Fibroblast of skin of right quadriceps (primary cell): Measurements from ENCODE around the gene PRIMPOL.
"Not testable (repeated sequence)": the region's sequence is repeated elsewhere in the genome, so short reads cannot be mapped to it uniquely, and the experiment has no call there.

ENCODE experiments used
- DNase-seq: peaks from one replicate; pipeline ENCODE4 v3.0.0-alpha.2; 2013

The PRIMPOL gene

DNA sequence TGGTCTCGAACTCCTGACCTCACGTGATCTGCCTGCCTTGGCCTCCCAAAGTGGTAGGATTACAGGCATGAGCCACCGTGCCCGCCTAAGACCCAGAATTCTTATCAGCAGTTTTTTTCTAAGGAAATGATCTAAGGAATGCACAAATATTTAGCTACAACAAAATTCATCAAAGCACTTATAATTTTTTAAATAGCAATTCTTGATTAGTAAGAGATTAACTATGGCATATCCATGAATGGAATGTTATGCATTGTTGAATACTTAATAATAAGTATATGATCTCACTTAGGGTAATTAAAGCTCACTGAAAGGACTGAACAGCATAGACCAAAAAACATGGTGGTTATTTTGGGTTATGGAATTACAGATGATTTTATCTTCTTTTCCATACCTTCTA, 66.0 kb downstream of the PRIMPOL start:
- DNase-seq: no peak

DNA sequence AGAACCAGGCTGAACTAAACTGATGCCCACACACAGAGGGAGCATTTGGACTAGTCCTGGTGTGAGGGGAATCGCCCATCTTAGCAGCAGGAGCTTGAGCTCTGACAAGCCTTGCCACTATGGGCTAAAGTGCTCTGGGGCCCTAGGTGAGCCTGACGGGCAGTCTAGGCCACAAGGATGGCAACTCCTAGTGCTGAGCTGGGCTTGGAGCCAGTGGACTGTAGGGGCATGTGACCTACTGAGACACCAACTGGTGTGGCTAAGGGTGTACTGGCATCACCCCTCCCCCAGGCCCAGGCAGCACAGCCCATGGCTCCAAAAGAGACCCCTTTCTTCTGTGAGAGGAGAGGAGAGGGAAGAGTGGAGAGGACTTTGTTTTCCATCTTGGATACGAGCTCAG, 69.9 kb downstream of the PRIMPOL start:
- no peak for DNase-seq

DNA sequence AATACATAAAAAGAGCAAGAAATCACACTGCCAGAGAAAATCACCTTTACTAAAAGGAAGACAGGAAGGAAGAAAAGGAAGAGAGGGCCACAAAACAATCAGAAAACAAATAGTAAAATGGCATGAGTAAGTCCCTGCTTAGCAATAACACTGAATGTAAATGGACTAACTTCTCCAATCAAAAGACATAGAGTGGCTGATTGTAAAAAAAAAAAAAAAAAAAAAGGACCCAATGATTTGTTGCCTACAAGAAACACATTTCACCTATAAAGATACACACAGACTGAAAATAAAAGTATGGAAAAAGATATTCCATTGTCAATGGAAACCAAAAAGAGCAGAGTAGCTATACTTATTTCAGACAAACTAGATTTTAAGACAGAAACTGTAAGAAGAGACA, 71.7 kb downstream of the PRIMPOL start:
- no peak for DNase-seq

DNA sequence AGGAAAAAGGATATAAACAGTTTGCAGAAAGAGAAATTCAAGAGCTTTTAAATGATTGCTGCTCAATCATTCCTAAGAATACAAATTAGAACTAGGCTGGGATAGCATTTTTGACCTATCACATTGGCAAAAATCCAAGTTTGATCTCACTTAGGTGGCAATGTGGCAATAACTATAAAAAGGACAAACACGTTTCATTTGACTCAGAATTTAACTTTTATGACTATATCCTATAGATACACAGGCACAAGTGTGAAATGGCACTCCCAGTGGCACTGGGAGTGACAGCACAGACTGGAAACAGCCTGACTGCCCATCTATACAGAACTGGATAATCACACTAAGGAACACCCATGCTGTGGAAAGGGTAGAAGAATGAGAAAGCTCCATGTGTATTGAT, 73.3 kb downstream of the PRIMPOL start:
- no peak for DNase-seq

DNA sequence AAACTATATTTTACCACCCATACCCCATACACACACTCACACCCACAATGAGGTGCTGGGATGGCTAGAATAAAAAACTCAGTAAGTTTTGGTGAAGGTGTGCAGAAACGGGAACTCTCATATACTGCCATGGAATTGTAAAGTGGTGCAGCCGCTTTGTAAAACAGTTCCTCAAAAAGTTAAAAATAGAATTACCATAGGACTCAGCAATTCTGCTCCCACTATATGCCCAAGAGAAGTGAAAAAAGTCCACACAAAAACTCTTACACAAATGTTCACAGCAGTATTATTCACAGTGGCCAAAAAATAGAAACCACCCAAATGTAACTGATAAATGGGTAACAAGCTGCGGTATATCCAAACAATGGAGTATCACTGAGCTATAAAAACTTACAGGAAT, 77.9 kb downstream of the PRIMPOL start:
- DNase-seq: no peak

DNA sequence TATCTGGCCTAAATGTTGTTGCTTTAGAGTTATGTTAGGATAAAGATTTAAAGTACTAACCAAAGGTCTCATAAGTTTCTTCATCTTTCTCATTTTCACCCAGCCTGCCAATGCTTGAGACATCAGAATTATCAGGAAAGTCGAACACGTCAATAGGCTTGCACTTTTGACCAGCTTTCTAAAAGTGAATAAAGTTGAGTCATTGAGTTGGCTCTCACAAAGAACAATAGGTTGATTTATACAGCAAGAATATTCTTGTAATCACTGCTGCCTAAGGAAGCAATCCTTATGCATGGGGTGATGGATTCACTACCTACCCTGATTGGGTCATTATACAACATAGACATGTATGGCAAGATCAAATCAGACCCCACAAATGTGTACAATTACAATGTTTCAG, 79.3 kb downstream of the PRIMPOL start:
- no peak for DNase-seq

DNA sequence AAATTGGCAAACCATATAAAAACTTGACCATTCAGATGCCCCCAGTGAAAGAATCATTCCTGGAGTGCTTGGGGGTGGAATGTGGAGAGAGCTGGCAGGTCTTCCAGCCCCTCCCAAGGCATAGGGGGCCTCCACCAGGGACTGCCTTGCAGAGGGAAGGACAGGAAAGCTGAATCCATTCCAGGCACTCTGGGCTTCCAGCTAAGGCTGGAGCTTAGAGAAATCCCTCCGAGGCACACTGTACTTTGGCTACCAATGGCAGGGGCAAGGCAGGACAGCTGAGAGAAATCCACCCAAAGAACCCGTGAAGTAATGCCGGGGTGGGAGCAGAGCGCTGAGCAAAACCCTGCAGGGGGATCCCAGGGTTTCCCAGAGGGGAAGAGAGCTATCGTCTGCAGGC, 80.4 kb downstream of the PRIMPOL start:
- DNase-seq: no peak

DNA sequence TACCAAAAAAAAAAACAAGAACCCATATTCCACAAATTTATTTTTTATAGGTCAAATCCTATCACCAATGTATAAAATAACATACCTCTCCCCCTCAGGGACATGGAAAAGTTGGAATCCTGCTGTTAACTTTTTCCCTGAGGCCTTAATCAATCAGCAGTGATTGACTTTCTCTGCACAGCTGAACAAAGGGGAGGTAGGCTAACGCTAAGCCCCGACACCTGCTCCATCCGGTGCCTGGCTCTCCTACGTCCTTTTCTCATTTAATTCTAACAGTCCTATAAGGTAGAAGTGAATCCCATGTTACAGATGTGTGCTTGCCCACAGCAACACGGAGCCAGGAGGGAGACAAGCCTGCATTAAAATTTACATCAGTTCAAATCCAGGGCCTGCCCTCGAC, 81.5 kb downstream of the PRIMPOL start:
- DNase-seq: no peak

DNA sequence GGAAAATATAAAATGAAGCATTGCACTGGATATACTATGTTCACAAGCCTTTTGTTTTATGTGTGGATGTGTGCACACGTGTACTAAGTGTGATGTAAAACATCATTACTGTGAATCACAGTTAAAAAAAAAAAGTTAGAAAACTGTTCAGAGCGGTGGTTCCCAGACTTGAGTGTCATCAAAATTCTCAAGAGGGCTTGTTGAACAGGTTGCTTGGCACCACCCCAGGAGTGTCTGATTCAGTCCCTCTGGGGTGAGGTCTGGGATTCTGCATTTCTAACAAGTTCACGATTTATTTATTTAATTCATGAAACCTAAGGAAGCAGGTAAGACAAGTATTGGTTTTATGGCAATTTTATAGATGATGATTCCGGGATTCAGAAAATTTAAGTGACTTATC, 82.6 kb downstream of the PRIMPOL start:
- peak; percentile 14 for DNase-seq

DNA sequence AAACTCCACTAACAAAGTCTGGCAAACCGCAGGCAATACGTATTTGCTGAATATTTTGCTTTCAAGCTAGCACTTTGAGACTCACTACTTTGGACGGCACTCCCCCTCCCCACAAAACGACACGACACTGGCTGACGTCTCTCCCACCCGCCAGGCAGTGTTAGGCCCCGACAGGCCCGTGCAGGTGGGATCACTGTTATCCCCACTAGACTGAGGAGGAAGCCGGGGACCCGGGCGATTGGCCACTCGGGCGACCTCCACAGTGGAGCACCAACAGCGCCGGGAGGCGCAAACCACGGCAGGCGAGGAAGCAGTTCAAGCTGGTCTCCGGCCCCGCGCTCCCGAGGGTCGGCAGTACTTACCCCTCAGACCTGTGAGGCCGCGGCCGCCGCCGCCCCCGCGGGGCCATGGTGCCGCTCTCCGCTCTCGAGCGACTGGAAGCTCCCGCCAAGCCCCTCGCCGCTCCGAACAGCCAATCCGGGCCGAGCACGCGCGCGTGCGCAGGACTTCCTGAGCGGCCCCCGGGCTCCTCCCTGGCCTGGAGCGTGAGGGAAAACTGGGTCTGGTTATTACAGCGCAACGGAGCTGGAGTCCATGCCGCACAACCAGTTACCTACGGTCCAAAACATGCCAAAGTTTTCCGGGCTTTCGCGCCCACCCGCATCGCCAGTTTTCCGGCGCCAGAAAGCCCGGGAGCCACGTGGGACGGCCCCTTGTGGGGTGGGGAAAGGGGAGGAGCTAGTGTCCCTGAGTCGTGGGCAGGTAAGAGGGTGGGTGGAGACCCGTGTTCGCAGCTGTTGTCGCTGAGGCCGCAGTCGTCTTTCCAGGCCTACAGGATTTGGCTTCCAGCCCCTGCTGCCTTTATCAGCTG, 84.4 kb downstream of the PRIMPOL start, which contains the start of gene CENPU:
Gene CENPU, minus strand, starts transcription at position 443 of the 871 bp plus-strand sequence. Its CDS starts 34 bp downstream, at position 409.
- peak; percentile 99 for DNase-seq

DNA sequence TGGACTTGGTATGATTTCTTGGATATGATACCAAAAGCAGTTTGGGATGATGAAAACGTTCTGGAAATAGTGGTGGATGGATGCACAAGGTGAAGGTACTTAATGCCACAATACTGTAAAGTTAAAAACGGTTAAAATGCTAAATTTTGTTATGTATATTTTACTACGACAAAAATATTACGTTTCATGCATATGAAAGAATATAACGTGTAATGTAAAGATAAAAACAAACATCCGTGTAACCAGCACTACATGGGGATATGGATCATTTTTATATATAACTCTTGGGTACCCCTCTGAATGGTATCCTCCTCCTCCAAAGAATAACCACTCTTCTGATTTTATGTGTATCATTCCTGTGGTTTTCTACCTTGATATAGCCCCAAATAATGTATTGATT, 85.2 kb downstream of the PRIMPOL start:
- no peak for DNase-seq

DNA sequence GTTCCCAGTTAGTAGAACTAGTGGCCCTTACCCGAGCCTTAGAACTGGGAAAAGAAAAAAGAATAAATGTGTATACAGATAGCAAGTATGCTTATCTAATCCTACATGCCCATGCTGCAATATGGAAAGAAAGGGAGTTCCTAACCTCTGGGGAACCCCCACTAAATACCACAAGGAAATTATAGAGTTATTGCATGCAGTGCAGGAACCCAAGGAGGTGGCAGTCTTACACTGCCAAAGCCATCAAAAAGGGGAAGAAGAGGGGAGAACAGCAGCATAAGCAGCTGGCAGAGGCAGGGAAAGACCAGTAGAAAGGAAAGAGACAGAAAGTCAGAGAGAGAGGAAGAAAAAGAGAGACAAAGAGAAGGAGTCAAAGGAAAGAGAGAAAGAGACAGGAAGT, 90.0 kb downstream of the PRIMPOL start:
- DNase-seq: not testable (repeated sequence)

DNA sequence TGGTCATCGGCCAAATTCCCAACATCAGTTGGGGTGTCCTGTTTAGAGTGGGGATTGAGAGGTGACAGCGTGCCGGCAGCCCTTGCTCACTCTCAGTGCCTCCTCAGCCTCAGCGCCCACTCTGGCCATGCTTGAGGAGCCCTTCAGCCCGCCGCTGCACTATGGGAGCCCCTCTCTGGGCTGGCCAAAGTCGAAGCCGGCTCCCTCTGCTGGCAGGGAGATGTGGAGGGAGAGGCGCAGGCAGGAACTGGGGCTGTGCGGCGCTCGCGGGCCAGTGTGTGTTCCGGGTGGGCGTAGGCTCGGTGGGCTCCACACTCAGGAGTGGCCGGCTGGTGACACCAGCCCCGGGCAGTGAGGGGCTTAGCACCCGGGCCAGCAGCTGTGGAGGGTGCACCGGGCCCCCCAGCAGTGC, 91.4 kb downstream of the PRIMPOL start:
- DNase-seq: no peak

DNA sequence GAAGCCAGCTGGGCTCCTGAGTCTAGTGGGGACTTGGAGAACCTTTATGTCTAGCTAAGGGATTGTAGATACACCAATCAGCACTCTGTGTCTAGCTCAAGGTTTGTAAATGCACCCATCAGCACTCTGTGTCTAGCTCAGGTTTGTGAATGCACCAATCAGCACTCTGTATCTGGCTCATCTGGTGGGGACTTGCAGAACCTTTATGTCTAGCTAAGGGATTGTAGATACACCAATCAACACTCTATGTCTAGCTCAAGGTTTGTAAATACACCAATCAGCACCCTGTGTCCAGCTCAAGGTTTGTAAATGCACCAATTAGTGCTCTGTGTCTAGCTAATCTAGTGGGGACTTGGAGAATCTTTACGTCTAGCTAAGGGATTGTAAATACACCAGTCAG, 92.1 kb downstream of the PRIMPOL start:
- not testable (repeated sequence) for DNase-seq

DNA sequence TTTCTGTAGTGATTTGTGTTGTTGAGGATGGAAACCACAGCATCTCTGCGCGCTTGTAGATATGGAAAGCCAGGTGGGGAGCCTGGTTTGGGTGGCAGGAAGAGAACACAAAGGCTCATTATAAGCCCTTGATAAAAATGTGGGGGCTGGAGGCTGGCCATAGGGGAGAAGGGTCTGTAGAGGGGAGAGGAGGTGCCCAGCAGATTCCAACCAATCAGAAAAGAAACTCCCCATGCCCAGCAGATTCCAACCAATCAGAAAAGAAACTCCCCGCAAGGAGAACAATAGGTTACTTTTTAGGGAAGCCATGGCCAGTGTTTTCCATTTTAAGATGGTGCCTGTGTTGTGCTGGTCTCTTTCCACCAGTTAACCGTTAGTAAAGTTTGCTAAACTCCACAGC, 94.1 kb downstream of the PRIMPOL start:
- DNase-seq: no peak

DNA sequence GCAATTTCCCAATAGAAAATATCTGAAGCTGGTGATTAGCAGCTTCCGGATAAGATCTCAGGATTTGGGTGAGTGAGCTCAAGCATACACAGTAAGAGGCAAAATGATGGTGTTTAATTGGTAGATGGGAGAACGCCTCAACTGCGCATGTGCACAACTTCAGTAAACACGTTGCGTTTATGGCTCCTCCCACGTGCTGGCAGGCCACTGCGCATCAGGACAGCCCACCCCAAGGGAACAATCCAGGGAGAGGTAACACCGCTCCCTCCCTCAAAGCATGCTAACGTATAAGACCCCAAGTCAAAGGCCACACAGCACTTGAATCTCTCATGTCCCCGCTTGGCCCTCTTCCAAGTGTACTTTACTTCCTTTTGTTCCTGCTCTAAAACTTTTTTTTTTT, 94.7 kb downstream of the PRIMPOL start:
- no peak for DNase-seq
